Nephron (organoid): Measurements from ENCODE around the gene KCTD12.
"Not testable (repeated sequence)": the region's sequence is repeated elsewhere in the genome, so short reads cannot be mapped to it uniquely, and the experiment has no call there.

Source experiments
- H3K27ac Mint-ChIP-seq, 3 experiments: 2 replicates each; pipeline ENCODE4 v1.8.0; 2020; ENCODE audit warnings: mixed read lengths in 3 of 3, mild to moderate bottlenecking in 2 of 3, moderate library complexity in 1 of 3
- H3K27me3 Mint-ChIP-seq: 2 replicates; pipeline ENCODE4 v1.8.0; 2021; ENCODE audit warnings: low read depth, mild to moderate bottlenecking, moderate library complexity, mixed read lengths
- H3K36me3 Mint-ChIP-seq: 2 replicates; pipeline ENCODE4 v1.8.0; 2020; ENCODE audit warnings: low read depth, mixed read lengths
- H3K4me1 Mint-ChIP-seq: 2 replicates; pipeline ENCODE4 v1.8.0; 2020; ENCODE audit warnings: mixed read lengths
- H3K4me3 Mint-ChIP-seq, 3 experiments: 2 replicates each; pipeline ENCODE4 v1.8.0; 2020; ENCODE audit warnings: mild to moderate bottlenecking in 3 of 3, mixed read lengths in 3 of 3, moderate library complexity in 2 of 3
- H3K9me3 Mint-ChIP-seq: 2 replicates; pipeline ENCODE4 v1.8.0; 2020; ENCODE audit warnings: mixed read lengths
- TF ChIP-seq, protein P1 (sequence below), 3 experiments: fragments of 200-600 bp; sonication (generic); IDR thresholded peaks; one replicate each; pipeline ENCODE4 v1.5.0; 2021; ENCODE audit warnings: antibody characterized with exemption in 3 of 3; ENCODE audit not compliant: unreplicated experiment in 3 of 3

The KCTD12 gene

DNA sequence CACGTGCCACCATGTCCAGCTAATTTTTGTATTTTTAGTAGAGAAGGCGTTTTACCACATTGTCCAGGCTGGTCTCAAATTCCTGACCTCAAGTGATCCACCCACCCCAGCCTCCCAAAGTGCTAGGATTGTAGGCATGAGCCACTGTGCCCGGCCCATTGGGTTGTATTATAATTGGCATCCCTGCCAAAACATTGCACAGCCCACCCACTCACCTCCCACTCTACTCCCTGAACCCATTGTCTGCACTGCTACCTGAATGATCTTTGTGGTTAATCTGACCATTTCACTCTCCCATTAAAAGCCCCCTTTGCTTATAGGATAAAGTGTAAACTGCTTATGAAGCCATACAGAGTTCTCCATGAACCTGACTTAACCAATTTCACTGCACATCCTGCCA lies 26.3 kb upstream of the KCTD12 start:
- TF ChIP-seq, protein P1, sequence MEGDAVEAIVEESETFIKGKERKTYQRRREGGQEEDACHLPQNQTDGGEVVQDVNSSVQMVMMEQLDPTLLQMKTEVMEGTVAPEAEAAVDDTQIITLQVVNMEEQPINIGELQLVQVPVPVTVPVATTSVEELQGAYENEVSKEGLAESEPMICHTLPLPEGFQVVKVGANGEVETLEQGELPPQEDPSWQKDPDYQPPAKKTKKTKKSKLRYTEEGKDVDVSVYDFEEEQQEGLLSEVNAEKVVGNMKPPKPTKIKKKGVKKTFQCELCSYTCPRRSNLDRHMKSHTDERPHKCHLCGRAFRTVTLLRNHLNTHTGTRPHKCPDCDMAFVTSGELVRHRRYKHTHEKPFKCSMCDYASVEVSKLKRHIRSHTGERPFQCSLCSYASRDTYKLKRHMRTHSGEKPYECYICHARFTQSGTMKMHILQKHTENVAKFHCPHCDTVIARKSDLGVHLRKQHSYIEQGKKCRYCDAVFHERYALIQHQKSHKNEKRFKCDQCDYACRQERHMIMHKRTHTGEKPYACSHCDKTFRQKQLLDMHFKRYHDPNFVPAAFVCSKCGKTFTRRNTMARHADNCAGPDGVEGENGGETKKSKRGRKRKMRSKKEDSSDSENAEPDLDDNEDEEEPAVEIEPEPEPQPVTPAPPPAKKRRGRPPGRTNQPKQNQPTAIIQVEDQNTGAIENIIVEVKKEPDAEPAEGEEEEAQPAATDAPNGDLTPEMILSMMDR (IDR thresholded peaks at IDR 0.05; ENCODE audit: unreplicated experiment in 3 of 3), result no peak
- no peak overlapping the region for H3K4me3 Mint-ChIP-seq
- H3K27me3 Mint-ChIP-seq, result peaks cover 8% of the 10 kb centered on the region
- peaks cover 6% of the 10 kb centered on the region for H3K4me1 Mint-ChIP-seq
- H3K27ac Mint-ChIP-seq, result no peak overlapping the region
- no peaks in the 10 kb centered on the region for H3K36me3 Mint-ChIP-seq
- H3K9me3 Mint-ChIP-seq, result peaks cover 6% of the 10 kb centered on the region

DNA sequence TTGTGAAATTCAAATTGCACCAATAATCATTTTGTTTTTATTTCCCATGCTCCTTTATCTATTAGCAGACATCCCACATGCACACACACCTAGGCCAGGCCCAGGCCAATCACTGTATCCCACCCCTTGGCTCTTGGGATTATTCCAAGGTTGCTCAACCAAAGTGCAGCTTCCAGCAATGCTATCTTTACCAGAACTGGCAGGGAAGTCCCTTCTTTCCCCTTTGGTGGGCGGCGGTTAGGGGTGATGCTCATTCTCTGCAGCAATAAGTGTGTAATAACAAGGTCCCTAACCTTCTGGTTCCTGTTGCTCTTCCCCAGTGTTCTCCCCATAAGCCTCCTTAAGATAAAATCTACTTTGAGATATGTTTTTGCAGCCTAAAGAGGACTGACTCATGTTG lies 18.3 kb upstream of the KCTD12 start:
- Mint-ChIP-seq H3K4me3 (no peak overlapping the region), H3K27me3 (peaks cover 21% of the 10 kb centered on the region), H3K36me3 (no peaks in the 10 kb centered on the region), H3K27ac (no peak overlapping the region), H3K4me1 (peaks cover 7% of the 10 kb centered on the region), H3K9me3 (peaks cover 3% of the 10 kb centered on the region)
- TF ChIP-seq, protein P1 (IDR thresholded peaks at IDR 0.05; ENCODE audit: unreplicated experiment in 3 of 3), result no peak

DNA sequence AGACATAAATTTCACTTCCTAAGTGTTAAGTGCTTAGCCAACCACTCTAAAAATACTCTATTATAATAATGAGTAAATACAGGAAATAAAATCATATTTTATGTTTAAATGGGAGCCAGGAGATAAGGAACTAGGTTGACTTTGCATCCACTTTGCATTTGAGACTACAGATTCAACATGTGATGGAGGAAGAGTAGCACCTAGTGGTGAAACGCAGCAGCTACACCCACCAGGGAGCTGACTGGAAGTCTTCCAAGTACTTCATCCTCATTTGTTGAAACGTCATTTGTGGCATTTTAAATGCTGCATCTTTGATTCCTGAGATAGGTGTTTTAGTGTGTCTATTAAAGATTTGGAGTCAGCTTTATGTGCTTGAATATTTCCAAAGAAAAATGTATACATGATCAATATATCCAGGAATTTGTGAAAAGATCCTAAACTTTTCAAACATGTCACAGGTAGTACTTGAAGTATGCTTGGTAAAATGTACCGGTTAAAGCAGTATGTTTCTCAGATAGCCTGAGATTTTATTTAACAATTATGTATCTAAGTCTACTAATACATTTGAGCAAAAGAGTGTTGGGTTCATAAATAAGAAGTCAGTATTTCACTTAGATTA lies 17.4 kb upstream of the KCTD12 start:
- H3K27me3 Mint-ChIP-seq, result peaks cover 21% of the 10 kb centered on the region
- peaks cover 7% of the 10 kb centered on the region for H3K4me1 Mint-ChIP-seq
- no peak overlapping the region for H3K27ac Mint-ChIP-seq
- no peak overlapping the region for H3K4me3 Mint-ChIP-seq
- TF ChIP-seq, protein P1 (IDR thresholded peaks at IDR 0.05; ENCODE audit: unreplicated experiment in 3 of 3), result peak; percentile 98 to 99 (median 99)
- H3K9me3 Mint-ChIP-seq, result peaks cover 11% of the 10 kb centered on the region
- peaks cover 5% of the 10 kb centered on the region for H3K36me3 Mint-ChIP-seq

DNA sequence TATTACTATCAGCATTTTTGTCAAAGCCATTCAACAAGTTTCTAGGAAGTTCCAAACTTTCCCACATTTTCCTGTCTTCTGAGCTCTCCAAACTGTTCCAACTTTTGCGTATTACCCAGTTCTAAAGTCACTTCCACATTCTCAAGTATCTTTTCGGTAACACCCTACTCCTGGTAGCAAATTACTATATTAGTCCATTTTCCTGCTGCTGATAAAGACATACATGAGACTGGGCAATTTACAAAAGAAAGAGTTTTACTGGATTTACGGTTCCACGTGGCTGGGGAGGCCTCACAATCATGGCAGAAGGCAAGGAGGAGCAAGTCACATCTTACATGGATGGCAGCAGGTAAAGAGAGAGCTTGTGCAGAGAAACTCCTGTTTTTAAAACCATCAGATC lies 12.9 kb upstream of the KCTD12 start:
- not testable (repeated sequence) for H3K4me1 Mint-ChIP-seq, H3K36me3 Mint-ChIP-seq, H3K27ac Mint-ChIP-seq, H3K4me3 Mint-ChIP-seq
- H3K9me3 Mint-ChIP-seq, result peaks cover 24% of the 10 kb centered on the region
- H3K27me3 Mint-ChIP-seq, result peaks cover 16% of the 10 kb centered on the region

DNA sequence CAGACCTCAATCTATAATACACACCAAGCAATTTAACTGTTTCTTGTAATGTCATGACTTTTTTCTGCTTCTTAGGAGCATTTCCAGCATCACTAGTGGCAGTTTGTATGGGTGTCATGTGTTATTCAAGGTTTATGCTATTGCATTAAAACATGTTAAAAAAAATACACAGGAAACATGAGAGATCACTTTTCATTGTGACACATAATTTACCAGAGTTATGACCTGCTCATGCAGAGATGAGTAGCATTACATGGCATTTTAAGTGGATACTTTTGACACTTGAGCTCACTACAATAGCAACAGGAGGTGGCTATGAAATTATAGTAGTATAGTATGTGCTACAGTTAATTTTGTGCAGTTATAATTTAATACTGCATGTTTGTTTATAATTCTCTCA lies 11.0 kb upstream of the KCTD12 start:
- H3K36me3 Mint-ChIP-seq, H3K4me1 Mint-ChIP-seq, H3K4me3 Mint-ChIP-seq, H3K27ac Mint-ChIP-seq: not testable (repeated sequence)
- H3K9me3 Mint-ChIP-seq, result peaks cover 24% of the 10 kb centered on the region
- H3K27me3 Mint-ChIP-seq, result peaks cover 16% of the 10 kb centered on the region

DNA sequence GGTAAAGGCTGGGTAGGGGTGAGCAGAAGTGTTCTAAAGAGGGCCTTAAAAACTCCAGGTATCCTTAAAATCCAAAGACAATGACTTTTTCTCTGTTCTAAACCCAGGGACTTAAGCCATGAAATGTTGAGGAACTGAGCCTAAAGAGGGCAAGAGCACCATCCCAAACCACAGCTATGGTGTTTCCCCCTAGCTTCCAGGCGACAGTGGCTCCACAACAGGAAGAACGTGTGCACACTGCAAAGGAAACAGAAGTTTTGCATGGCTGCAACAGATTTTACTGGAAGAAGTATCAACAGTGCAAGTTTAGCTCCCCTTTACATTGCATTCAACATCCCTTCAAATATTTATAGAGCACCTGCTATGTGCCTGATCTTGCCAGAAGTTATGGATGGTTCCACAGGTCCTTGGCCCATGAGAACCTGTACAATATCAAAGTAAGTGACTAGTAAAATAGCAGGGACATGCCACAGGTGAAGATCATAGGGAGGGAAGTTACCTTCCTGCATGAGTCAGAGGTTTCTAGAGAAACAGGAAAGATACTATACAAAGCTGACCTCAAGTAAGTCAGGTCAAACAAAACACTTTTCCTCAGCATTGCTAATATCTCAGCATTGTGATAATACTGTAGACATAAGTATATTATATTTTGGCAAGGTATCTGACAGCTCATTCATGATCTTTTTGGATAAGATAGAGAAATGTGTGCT lies 8.4 kb upstream of the KCTD12 start:
- TF ChIP-seq, protein P1 (IDR thresholded peaks at IDR 0.05; ENCODE audit: unreplicated experiment in 3 of 3), result no peak
- H3K27me3 Mint-ChIP-seq, result peaks cover 26% of the 10 kb centered on the region
- H3K36me3 Mint-ChIP-seq, result peaks cover 5% of the 10 kb centered on the region
- H3K4me1 Mint-ChIP-seq, result no peaks in the 10 kb centered on the region
- H3K27ac Mint-ChIP-seq, result no peak overlapping the region
- H3K9me3 Mint-ChIP-seq, result peaks cover 22% of the 10 kb centered on the region
- no peak overlapping the region for H3K4me3 Mint-ChIP-seq

DNA sequence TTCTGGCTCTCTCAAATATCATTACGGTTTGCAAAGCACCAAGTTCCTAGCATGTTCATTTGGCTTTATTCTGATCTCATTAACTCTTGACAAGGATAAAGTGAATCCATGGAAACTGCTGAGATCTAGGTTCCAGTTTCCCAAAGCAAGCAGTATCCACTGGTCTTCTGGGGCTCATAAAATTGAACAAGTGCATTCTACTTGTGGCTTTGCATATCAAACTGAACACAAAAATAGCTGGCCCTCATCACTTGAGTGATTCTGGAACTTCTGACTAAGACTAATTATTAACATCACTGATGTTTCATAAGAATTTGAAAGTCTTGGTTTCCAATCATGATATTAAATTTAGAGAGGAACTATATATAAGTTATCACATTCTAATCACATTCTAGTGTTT lies 6.3 kb upstream of the KCTD12 start:
- peaks cover 33% of the 10 kb centered on the region for H3K27me3 Mint-ChIP-seq
- H3K27ac Mint-ChIP-seq, result no peak overlapping the region
- H3K9me3 Mint-ChIP-seq, result peaks cover 13% of the 10 kb centered on the region
- H3K4me1 Mint-ChIP-seq, result peaks cover 7% of the 10 kb centered on the region
- no peak overlapping the region for H3K4me3 Mint-ChIP-seq
- no peaks in the 10 kb centered on the region for H3K36me3 Mint-ChIP-seq
- TF ChIP-seq, protein P1 (IDR thresholded peaks at IDR 0.05; ENCODE audit: unreplicated experiment in 3 of 3), result no peak
